ENCODE data around the gene CDH13.

The CDH13 gene

GRCh38 chr16:83002351-83003334 lies 375.9 kb downstream of the CDH13 start:
- DNase-seq (ENCODE audit: low read depth), result no peak

- no peak for DNase-seq (ENCODE audit: low read depth)
These were observed 378.3 kb downstream of the CDH13 start for GRCh38 chr16:83004868-83005652.

- DNase-seq (ENCODE audit: low read depth), result no peak
These were observed 378.9 kb downstream of the CDH13 start for GRCh38 chr16:83005653-83006160.

- no peak for DNase-seq (ENCODE audit: low read depth)
These were observed 384.3 kb downstream of the CDH13 start for GRCh38 chr16:83010776-83011720.

GRCh38 chr16:83011939-83012338 lies 385.2 kb downstream of the CDH13 start:
- no peak for DNase-seq (ENCODE audit: low read depth)

GRCh38 chr16:83013071-83013470 lies 386.3 kb downstream of the CDH13 start:
- DNase-seq (ENCODE audit: low read depth), result no peak

GRCh38 chr16:83019963-83020362 lies 393.2 kb downstream of the CDH13 start:
- no peak for DNase-seq (ENCODE audit: low read depth)

GRCh38 chr16:83021045-83021444 lies 394.3 kb downstream of the CDH13 start:
- no peak for DNase-seq (ENCODE audit: low read depth)

- DNase-seq (ENCODE audit: low read depth), result no peak
These were observed 395.0 kb downstream of the CDH13 start for GRCh38 chr16:83021746-83022145.

- no peak for DNase-seq (ENCODE audit: low read depth)
These were observed 396.2 kb downstream of the CDH13 start for GRCh38 chr16:83023011-83023410.

GRCh38 chr16:83023640-83024039 lies 396.9 kb downstream of the CDH13 start:
- DNase-seq (ENCODE audit: low read depth), result no peak

GRCh38 chr16:83027973-83028372 lies 401.2 kb downstream of the CDH13 start:
- no peak for DNase-seq (ENCODE audit: low read depth)

- no peak for DNase-seq (ENCODE audit: low read depth)
These were observed 402.7 kb downstream of the CDH13 start for GRCh38 chr16:83029467-83029866.

- no peak for DNase-seq (ENCODE audit: low read depth)
These were observed 404.8 kb downstream of the CDH13 start for GRCh38 chr16:83031524-83031923.

GRCh38 chr16:83037102-83037501 lies 410.3 kb downstream of the CDH13 start:
- no peak for DNase-seq (ENCODE audit: low read depth)

- no peak for DNase-seq (ENCODE audit: low read depth)
These were observed 411.1 kb downstream of the CDH13 start for GRCh38 chr16:83037884-83038283.

- no peak for DNase-seq (ENCODE audit: low read depth)
These were observed 413.4 kb downstream of the CDH13 start for GRCh38 chr16:83040174-83040573.

GRCh38 chr16:83044589-83044988 lies 417.8 kb downstream of the CDH13 start:
- no peak for DNase-seq (ENCODE audit: low read depth)

GRCh38 chr16:83045790-83046189 lies 419.0 kb downstream of the CDH13 start:
- no peak for DNase-seq (ENCODE audit: low read depth)

GRCh38 chr16:83046664-83047063 lies 419.9 kb downstream of the CDH13 start:
- DNase-seq (ENCODE audit: low read depth), result no peak

- no peak for DNase-seq (ENCODE audit: low read depth)
These were observed 424.7 kb downstream of the CDH13 start for GRCh38 chr16:83051451-83051850.

- no peak for DNase-seq (ENCODE audit: low read depth)
These were observed 427.5 kb downstream of the CDH13 start for GRCh38 chr16:83054283-83054682.

Data from activated gamma-delta T cell treated with anti-CD3 and anti-CD28 coated beads, Interleukin-2, amount 50 U/mL, for 16 hours (primary cell).